ENCODE data around the gene SPAG16.

DNA sequence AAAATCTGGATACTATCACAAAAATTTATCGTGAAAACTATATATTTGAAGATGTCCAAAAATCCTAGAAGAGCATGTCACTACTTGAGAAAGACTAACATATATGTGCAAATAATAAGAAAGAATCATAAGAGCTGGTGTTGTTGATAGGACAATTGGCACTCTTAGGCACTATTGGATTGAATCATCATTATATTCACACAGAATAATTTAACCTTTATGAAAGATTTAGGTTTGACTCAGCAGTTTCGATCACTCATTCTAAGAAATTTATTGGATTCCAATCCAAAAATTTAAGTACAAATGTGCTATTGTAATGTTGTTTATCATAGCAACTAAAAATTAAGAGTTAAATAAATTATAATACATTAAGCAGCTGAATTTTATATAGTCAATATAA is 503.6 kb downstream of the SPAG16 start:
- TF ChIP-seq, protein P1, sequence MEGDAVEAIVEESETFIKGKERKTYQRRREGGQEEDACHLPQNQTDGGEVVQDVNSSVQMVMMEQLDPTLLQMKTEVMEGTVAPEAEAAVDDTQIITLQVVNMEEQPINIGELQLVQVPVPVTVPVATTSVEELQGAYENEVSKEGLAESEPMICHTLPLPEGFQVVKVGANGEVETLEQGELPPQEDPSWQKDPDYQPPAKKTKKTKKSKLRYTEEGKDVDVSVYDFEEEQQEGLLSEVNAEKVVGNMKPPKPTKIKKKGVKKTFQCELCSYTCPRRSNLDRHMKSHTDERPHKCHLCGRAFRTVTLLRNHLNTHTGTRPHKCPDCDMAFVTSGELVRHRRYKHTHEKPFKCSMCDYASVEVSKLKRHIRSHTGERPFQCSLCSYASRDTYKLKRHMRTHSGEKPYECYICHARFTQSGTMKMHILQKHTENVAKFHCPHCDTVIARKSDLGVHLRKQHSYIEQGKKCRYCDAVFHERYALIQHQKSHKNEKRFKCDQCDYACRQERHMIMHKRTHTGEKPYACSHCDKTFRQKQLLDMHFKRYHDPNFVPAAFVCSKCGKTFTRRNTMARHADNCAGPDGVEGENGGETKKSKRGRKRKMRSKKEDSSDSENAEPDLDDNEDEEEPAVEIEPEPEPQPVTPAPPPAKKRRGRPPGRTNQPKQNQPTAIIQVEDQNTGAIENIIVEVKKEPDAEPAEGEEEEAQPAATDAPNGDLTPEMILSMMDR (IDR thresholded peaks at IDR 0.05): no peak
- no peak for TF ChIP-seq POLR2A (IDR thresholded peaks at IDR 0.05)

Measured in tibial nerve (tissue), 3 donors.